IMR-90 (cell line): ENCODE results near the gene PLSCR5. TPM values are rescaled to one million over a fixed set of nuclear protein-coding genes. Genes with fewer than 3 reads are reported as not detected.

ENCODE experiments used
- ATAC-seq: fragments of 200-7000 bp; cut with Tn5 transposase; 2 replicates; pipeline ENCODE4 v1.9.1; 2020; ENCODE audit warnings: low read depth, mild to moderate bottlenecking, moderate library complexity
- BruUV-seq: library from RNA; stranded (reverse); fragments of 400-500 nt; replicated peaks from 2 replicates; lab custom pipeline; 2021; lab: Mats Ljungman, UMichigan
- CTCF ChIA-PET: fragments of 300-600 bp; formaldehyde crosslinking; extraction: SDS; loops from one replicate; lab custom pipeline; 2021; ENCODE audit warnings: antibody characterized with exemption; lab: Yijun Ruan, JAX
- POLR2A ChIA-PET: fragments of 300-600 bp; sonication (Branson Sonifier 250); formaldehyde crosslinking; loops from one replicate; lab custom pipeline; 2022; ENCODE audit warnings: antibody characterized with exemption; ENCODE audit not compliant: unreplicated experiment; lab: Charles Lee
- DNase-seq: peaks from one replicate; pipeline ENCODE4 v3.0.0; 2013
- H2AFZ ChIP-seq: replicated peaks from 2 replicates; pipeline ENCODE3; 2013; ENCODE audit warnings: low read length, mild to moderate bottlenecking; ENCODE audit not compliant: poor library complexity
- H2AK5ac ChIP-seq: 2 replicates; pipeline ENCODE4 v1.6.1; 2013; ENCODE audit warnings: low read depth, low read length, inconsistent platforms
- H2AK9ac ChIP-seq: replicated peaks from 2 replicates; pipeline ENCODE3; 2013; ENCODE audit warnings: mild to moderate bottlenecking, low read depth, low read length, moderate library complexity; ENCODE audit not compliant: poor library complexity
- H2BK120ac ChIP-seq: 2 replicates; pipeline ENCODE4 v1.6.1; 2013; ENCODE audit warnings: low read depth, low read length, inconsistent platforms
- H2BK15ac ChIP-seq: 3 replicates; pipeline ENCODE4 v1.6.1; 2013; ENCODE audit warnings: low read depth, low read length, inconsistent platforms
- H2BK20ac ChIP-seq: 2 replicates; pipeline ENCODE4 v1.6.1; 2013; ENCODE audit warnings: low read depth, mild to moderate bottlenecking, inconsistent platforms, low read length, moderate library complexity
- H2BK5ac ChIP-seq: 2 replicates; pipeline ENCODE4 v1.6.1; 2013; ENCODE audit warnings: mild to moderate bottlenecking, low read depth, low read length, inconsistent platforms; ENCODE audit not compliant: poor library complexity, severe bottlenecking
- H3K14ac ChIP-seq: replicated peaks from 2 replicates; pipeline ENCODE4 v1.6.1; 2013; ENCODE audit warnings: low read depth, low read length, inconsistent platforms
- H3K18ac ChIP-seq: 2 replicates; pipeline ENCODE4 v1.6.1; 2013; ENCODE audit warnings: low read depth, low read length, control low read depth
- H3K23ac ChIP-seq: 2 replicates; pipeline ENCODE4 v1.6.1; 2013; ENCODE audit warnings: low read depth, low read length, inconsistent platforms
- H3K27ac ChIP-seq: 2 replicates; pipeline ENCODE4 v1.5.1; 2013; ENCODE audit warnings: mild to moderate bottlenecking, control low read depth, low read length; ENCODE audit not compliant: insufficient read depth
- H3K27me3 ChIP-seq: 2 replicates; pipeline ENCODE4 v1.6.1; 2013; ENCODE audit warnings: low read length; ENCODE audit not compliant: control insufficient read depth, insufficient read depth
- H3K36me3 ChIP-seq: 2 replicates; pipeline ENCODE4 v1.6.1; 2013; ENCODE audit warnings: low read length, mixed read lengths; ENCODE audit not compliant: control insufficient read depth, insufficient read depth
- H3K4ac ChIP-seq: 2 replicates; pipeline ENCODE4 v1.6.1; 2013; ENCODE audit warnings: low read depth, low read length, inconsistent platforms
- H3K4me1 ChIP-seq: 2 replicates; pipeline ENCODE4 v1.6.1; 2013; ENCODE audit warnings: low read length, mixed read lengths; ENCODE audit not compliant: control insufficient read depth, insufficient read depth
- H3K4me2 ChIP-seq: 2 replicates; pipeline ENCODE4 v1.6.1; 2013; ENCODE audit warnings: low read depth, mild to moderate bottlenecking, control low read depth, low read length, moderate library complexity
- H3K4me3 ChIP-seq: 2 replicates; pipeline ENCODE4 v1.5.1; 2013; ENCODE audit warnings: low read depth, mild to moderate bottlenecking, control low read depth, low read length, moderate library complexity; ENCODE audit not compliant: insufficient read depth
- H3K56ac ChIP-seq: 2 replicates; pipeline ENCODE4 v1.6.1; 2013; ENCODE audit warnings: low read length, inconsistent platforms; ENCODE audit not compliant: insufficient read depth; ENCODE audit errors: extremely low read depth
- H3K79me1 ChIP-seq, 2 experiments: 2 replicates each; pipeline ENCODE4 v1.6.1; 2013; ENCODE audit warnings: low read length in 2 of 2, inconsistent platforms in 1 of 2, low read depth in 1 of 2
- H3K9ac ChIP-seq: 2 replicates; pipeline ENCODE4 v1.6.1; 2013; ENCODE audit warnings: low read depth, low read length, control low read depth
- H3K9me1 ChIP-seq: 2 replicates; pipeline ENCODE4 v1.6.1; 2013; ENCODE audit warnings: low read length, inconsistent platforms; ENCODE audit not compliant: insufficient read depth
- H3K9me3 ChIP-seq: 2 replicates; pipeline ENCODE4 v1.6.1; 2013; ENCODE audit warnings: low read length; ENCODE audit not compliant: control insufficient read depth, insufficient read depth
- H4K20me1 ChIP-seq: 2 replicates; pipeline ENCODE4 v1.6.1; 2013; ENCODE audit warnings: low read length, inconsistent platforms; ENCODE audit not compliant: insufficient read depth
- H4K5ac ChIP-seq: 2 replicates; pipeline ENCODE4 v1.6.1; 2013; ENCODE audit warnings: mild to moderate bottlenecking, low read depth, low read length, control low read depth
- H4K8ac ChIP-seq, 2 experiments: 2 replicates each; pipeline ENCODE4 v1.6.1; 2013; ENCODE audit warnings: low read depth in 2 of 2, low read length in 2 of 2, control low read depth in 1 of 2, inconsistent platforms in 1 of 2
- H4K91ac ChIP-seq: 2 replicates; pipeline ENCODE4 v1.6.1; 2013; ENCODE audit warnings: low read depth, low read length, inconsistent platforms; ENCODE audit not compliant: insufficient read depth
- ELK1 ChIP-seq: fragments of 150-350 bp; IDR thresholded peaks from 2 replicates; pipeline ENCODE4 v1.6.1; 2016; ENCODE audit warnings: low read depth, mild to moderate bottlenecking, low read length, moderate library complexity, borderline replicate concordance
- MAZ ChIP-seq: IDR thresholded peaks from 2 replicates; pipeline ENCODE4 v1.6.1; 2012; ENCODE audit warnings: low read depth, mild to moderate bottlenecking, low read length, improper control_type of control experiment, moderate library complexity, borderline replicate concordance
- RCOR1 ChIP-seq: IDR thresholded peaks from 2 replicates; pipeline ENCODE4 v1.6.1; 2012; ENCODE audit warnings: mild to moderate bottlenecking, low read length, improper control_type of control experiment; ENCODE audit not compliant: insufficient replicate concordance
- SMC3 ChIP-seq: fragments of 150-350 bp; IDR thresholded peaks from 2 replicates; pipeline ENCODE4 v1.6.1; 2016; ENCODE audit warnings: low read depth, mild to moderate bottlenecking, antibody characterized with exemption, low read length, moderate library complexity
- WGBS, 2 experiments: methylation state at CpG; one replicate each; pipeline versions ENCODE4 v1.1.5 to v1.1.7; 2013; ENCODE audit warnings: missing lambda C conversion rate in 2 of 2; ENCODE audit not compliant: insufficient read length in 1 of 2; ENCODE audit errors: extremely low coverage in 2 of 2; 5-methylcytosine and 5-hydroxymethylcytosine counted together
- dilution Hi-C: fragments of 300-500 bp; cut with HindIII; formaldehyde crosslinking; loops from one replicate; pipeline ENCODE4 v1.14.3; 2018; ENCODE audit warnings: low sequenced_read_pairs; ENCODE audit not compliant: unreplicated experiment
- in situ Hi-C: fragments of 300-500 bp; cut with MboI; formaldehyde crosslinking; loops from 3 replicates; pipeline ENCODE4 v1.14.3; 2019; ENCODE audit warnings: low sequenced_read_pairs, inconsistent platforms, mixed read lengths
- intact Hi-C: fragments of 100-400 bp; cut with micrococcal nuclease; formaldehyde crosslinking; loops from 2 replicates; pipeline ENCODE4 v1.10.0; 2022
- polyA plus RNA-seq, 3 experiments: library from polyadenylated mRNA; depleted of rRNA; stranded (reverse); fragments of >200 nt; gene quantifications; 2 replicates each; pipeline ENCODE4 v1.2.3, GENCODE V29; 2012; ENCODE audit warnings: low replicate concordance in 1 of 3
- total RNA-seq: library from RNA; depleted of rRNA; stranded (reverse); fragments of >200 nt; gene quantifications from 2 replicates; pipeline ENCODE4 v1.2.3, GENCODE V29; 2012

The PLSCR5 gene
- total and polyA plus RNA-seq, 2 of the 4 experiments (the other 2 are of a cell fraction): not detected

- POLR2A ChIA-PET: no interaction called here
- Histone ChIP-seq H3K9me1 (no peaks in the 10 kb centered on the region), H4K8ac (no peak overlapping the region), H4K91ac (no peak overlapping the region), H3K18ac (no peak overlapping the region), H3K79me1 (no peaks in the 10 kb centered on the region), H3K4me2 (no peak overlapping the region), H3K4me1 (no peaks in the 10 kb centered on the region), H2AFZ (no peak overlapping the region), H4K20me1 (no peaks in the 10 kb centered on the region), H3K9ac (no peak overlapping the region), H2BK120ac (no peak overlapping the region), H3K4ac (no peak overlapping the region), H3K56ac (no peak overlapping the region), H2AK5ac (no peak overlapping the region), H3K36me3 (no peaks in the 10 kb centered on the region), H3K4me3 (no peak overlapping the region), H3K27ac (no peak overlapping the region), H2BK5ac (no peak overlapping the region), H2BK15ac (no peak overlapping the region), H3K27me3 (no peaks in the 10 kb centered on the region), H2AK9ac (no peak overlapping the region), H3K23ac (no peak overlapping the region), H3K9me3 (no peaks in the 10 kb centered on the region), H4K5ac (no peak overlapping the region), H3K14ac (no peak overlapping the region), H2BK20ac (no peak overlapping the region)
- in situ Hi-C loops: no loop called here
- intact Hi-C loops: no loop called here
- TF ChIP-seq ELK1 (no peak), RCOR1 (no peak), MAZ (no peak), SMC3 (no peak)
- no CpG with 5 or more reads among the region's 3 CpGs for WGBS, 2 experiments
- dilution Hi-C loops: no loop called here
- ATAC-seq (no peak), DNase-seq (no peak)
- CTCF ChIA-PET: no interaction called here
- BruUV-seq: no TSS peak
These were observed 48.8 kb upstream of the PLSCR5 start for GRCh38 chr3:146653978-146654377.
